HG02884 (cell line): ENCODE data around the gene CSNK1D.
A peak's percentile ranks its signal among the peaks of the same experiment; 100 is the strongest.

Experiments
- ATAC-seq: cut with Tn5 transposase; IDR thresholded peaks from one replicate; pipeline ENCODE4 v1.9.1; 2021; ENCODE audit warnings: mild to moderate bottlenecking, moderate library complexity; ENCODE audit not compliant: unreplicated experiment

The CSNK1D gene

GRCh38 chr17:82311971-82312370 lies 38.5 kb upstream of the CSNK1D start:
- no peak for ATAC-seq

- ATAC-seq, result no peak
Observed at GRCh38 chr17:82310877-82311276, 37.4 kb upstream of the CSNK1D start.

- no peak for ATAC-seq
Observed at GRCh38 chr17:82309656-82310570, 36.4 kb upstream of the CSNK1D start.

DNA sequence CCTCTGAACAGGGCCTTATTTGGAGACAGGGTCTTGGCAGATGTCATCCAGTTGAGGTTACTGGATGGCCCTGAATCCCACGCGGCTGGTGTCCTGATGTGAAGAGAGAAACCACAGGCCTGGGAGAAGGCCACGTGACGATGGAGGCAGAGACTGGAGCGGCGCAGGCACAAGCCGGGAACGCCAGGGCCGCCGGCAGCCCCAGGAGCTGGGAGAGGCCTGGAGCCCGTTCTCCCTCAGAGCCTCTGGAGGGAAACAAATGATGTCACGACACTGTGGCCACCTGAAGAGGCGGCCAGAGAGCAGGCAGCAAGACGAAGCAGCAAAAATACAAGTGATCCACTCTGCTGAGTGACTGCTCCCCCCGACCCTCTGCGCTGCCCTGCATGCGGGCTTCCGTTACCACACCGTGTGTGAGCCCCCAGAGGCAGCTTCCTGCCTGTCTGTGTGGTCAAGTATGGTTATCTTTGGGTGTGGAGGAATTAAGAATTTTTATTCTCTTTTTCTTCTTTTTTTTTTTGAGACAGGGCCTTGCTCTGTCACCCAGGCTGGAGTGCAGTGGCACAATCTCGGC lies 32.3 kb upstream of the CSNK1D start:
- ATAC-seq, result no peak

DNA sequence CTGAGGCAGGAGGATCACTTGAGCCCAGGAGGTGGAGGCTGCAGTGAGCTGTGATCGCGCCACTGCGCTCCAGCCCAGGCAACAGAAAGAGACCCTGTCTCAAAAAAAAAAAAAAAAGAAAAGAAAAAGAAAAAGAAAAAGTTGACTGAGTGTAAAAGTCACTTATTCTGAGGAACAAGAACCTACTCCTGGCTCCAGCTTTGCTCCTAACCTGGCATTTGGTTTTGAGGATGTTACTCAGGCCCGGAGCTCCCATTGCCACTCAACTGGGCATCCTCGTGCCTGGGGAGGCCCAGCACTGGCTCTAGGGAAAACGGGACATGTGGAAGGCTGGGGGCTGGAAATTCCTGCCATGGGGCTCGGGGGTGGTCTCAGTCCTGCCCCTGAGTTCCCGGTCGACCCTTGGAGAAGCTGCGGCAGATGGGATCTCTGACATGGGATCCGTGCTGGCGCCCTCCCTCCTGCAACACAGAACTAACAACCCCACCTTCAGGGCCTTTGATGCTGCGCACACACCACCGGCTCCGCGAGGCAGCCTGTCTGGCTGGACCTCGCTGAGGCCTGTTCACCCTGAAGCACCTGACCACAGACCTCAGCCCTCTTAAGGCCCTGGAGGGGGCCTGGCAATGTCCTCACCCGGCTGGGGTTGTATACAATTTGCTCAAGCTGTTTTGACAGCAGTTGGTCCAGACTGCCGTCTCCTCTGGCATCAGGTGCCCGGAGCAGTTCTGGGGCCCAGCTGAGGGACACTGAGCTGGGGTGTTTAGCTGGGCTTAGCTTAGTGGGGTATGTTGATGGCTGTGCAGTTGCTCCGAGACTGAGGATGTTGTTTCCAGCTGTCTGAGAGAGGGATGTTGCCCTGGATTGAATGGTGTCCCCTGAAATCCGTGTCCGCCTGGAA lies 31.6 kb upstream of the CSNK1D start:
- ATAC-seq, result no peak

DNA sequence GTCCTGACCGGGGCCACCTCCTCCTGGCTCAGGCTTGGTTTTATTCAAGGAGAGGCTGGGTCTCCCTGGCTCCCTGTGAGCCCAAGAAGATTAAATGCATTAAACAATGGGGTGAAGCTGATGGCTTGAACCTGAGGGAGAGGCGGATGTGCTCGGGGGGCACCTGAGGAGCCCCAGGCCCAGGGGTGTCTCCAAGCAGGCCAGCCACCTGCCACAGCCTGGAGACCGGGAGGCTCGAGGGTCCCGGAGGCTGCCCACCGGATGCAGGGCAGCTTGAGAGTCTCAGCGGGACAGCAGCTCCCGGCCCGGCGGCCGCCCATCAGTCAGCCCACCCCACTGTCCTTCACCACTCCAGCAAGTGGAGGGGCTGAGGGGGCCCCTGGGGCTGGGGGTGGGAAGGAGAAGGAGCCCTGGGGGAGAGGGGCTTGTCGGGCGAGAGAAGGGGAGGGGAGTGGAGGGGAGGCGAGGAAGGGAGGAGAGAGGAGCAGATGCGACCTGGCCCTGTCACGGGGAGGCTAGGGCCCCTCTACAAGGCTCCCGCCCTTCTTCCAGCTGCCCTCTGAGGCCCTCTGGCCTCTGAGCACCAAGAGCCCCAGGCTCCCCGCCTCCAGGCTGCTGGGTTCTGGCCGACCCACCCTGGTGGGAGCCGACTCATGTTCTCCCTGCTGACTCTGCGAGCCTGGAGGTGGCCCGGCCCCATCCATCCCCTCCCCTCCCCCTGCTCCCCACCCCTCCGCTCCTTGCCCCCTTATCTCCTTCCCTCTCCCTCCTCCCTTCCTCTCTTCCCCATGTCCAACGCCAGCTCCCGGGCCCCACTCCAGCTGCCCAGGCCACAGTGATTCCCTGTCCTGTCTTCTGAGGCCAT lies 30.7 kb upstream of the CSNK1D start:
- ATAC-seq, result no peak

GRCh38 chr17:82302991-82303943 lies 29.8 kb upstream of the CSNK1D start:
- no peak for ATAC-seq

DNA sequence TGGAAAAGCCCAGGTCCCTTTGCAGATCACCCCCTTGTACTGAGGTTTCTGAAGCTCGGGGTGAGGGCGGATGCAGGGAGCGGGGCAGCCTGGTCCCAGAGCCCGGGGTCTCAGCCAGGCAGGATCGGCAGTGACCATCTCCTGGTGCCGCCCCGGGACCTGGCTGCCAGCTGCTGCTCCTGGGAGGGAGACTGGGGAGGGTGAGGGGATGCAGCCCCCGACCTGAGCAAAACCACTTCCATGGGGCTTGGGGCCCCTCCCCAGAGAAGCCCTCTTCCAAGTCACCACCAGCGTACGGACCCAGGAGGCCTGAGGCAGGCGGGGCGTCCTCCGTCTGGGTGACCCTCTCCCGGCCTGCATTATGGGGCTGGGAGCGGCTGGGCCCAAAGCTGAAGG lies 29.1 kb upstream of the CSNK1D start:
- no peak for ATAC-seq

GRCh38 chr17:82301916-82302567 lies 28.5 kb upstream of the CSNK1D start:
- ATAC-seq, result no peak

- ATAC-seq, result no peak
Observed at GRCh38 chr17:82301300-82301915, 27.9 kb upstream of the CSNK1D start.

DNA sequence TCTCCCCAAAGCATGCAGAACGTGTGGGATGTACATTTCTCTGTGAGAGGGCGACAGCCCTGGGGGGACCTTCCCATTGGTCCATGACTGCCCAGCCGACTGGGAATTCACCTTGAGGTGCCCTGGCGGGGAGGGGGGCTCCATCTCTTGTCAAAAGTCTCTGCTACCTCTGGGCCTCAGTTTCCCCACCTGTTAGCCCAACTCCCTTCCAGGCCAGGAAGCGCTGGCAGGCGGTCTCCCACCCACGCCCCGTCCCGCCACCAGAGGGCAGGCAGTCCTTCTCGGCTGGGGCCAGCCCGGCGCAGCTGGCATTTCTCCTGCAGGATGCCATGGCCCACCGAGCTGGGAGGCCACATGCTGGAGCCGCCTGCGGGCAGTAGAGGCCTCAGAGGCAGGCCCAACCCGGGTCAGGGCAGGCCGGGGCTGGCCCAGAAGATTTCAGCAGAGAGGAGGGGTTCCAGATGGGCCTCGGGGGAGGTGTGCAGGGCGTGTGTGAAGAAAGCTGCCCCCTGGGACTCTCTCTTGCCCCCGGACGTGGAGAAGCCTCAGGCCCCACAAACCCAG lies 27.3 kb upstream of the CSNK1D start:
- ATAC-seq, result no peak

GRCh38 chr17:82300228-82300627 lies 26.7 kb upstream of the CSNK1D start:
- no peak for ATAC-seq

- no peak for ATAC-seq
Observed at GRCh38 chr17:82299452-82299851, 26.0 kb upstream of the CSNK1D start.

DNA sequence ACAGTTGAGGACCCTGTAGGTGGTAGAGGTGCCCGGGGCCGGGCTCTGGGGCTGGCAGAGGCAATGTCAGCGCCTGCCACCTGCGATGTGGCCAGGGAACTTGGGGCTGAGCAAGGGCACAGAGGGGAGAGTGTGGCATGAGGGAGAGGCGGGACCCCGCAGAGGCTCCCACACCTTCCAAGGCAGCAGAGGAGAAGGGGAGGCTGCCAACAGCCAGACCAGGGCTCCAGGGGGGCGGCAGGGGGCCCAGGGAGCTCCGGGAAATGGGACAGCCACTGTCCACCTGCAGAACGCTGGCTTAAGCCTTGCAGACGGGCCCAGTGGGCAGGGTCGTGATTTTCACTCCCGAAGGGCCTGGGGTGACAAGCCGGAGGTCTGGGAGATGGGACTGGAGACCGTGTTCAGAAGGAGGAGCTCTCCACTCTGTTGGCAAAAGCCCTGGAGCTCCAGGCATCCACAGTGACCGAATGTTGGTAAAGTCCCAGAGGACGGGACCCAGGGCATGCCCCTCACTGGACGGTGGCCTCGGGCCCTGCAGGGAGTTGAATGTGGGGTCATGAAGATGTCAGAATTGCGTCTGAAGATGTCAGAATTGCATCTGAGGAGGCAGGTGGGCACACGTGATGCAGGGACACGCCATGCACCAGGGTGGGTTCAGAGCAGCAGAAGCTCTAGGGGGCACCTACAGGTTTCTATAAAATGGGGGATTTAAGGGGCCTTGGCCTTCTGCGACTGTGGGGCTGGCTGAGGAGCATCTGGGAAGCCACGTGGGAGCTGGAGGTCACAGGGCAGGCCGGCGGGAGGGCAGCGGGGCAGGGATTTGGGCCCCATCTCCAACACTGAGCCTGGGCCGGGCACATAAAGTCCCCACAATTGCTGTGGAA lies 25.3 kb upstream of the CSNK1D start:
- ATAC-seq, result no peak

- ATAC-seq, result peak; percentile 48
Observed at GRCh38 chr17:82297714-82298537, 24.4 kb upstream of the CSNK1D start.

- ATAC-seq, result no peak
Observed at GRCh38 chr17:82297280-82297713, 23.8 kb upstream of the CSNK1D start.
